ENCODE measurements around the gene MEI1. TPM values are rescaled to one million over a fixed set of nuclear protein-coding genes. Genes with fewer than 3 reads are reported as not detected.

The MEI1 gene
- total and polyA plus RNA-seq, 2 of the 4 experiments (the other 2 are of a cell fraction): 0.90 to 2.6 TPM

GRCh38 chr22:41683616-41684015, 15.7 kb upstream of the MEI1 start:
- no peak overlapping the region for H2BK15ac ChIP-seq (ENCODE audit: low read depth, low read length)
- H2BK120ac ChIP-seq (ENCODE audit: low read depth, low read length): no peak overlapping the region
- H3K27ac ChIP-seq (ENCODE audit: insufficient read depth, low read length): no peak overlapping the region
- no CpG with 5 or more reads among the region's 3 CpGs for WGBS, 2 experiments (ENCODE audit: extremely low coverage in 2 of 2, insufficient read length in 1 of 2)
- peaks cover 34% of the 10 kb centered on the region for H4K20me1 ChIP-seq (ENCODE audit: insufficient read depth, low read length)
- H3K4me3 ChIP-seq (ENCODE audit: insufficient read depth, low read depth, low read length): no peak overlapping the region
- peaks cover 4% of the 10 kb centered on the region; the same call in 1 of the 2 replicates for H3K4me1 ChIP-seq (ENCODE audit: control insufficient read depth, insufficient read depth, low read length)
- no TSS peak for BruUV-seq (replicated peaks)
- H3K27me3 ChIP-seq (ENCODE audit: control insufficient read depth, insufficient read depth, low read length): no peaks in the 10 kb centered on the region
- no peak overlapping the region for H4K5ac ChIP-seq (ENCODE audit: low read depth, low read length)
- in situ Hi-C loops (cut with MboI; ENCODE audit: low sequenced_read_pairs) (no loop called here), intact Hi-C loops (cut with micrococcal nuclease) (no loop called here), dilution Hi-C loops (cut with HindIII; ENCODE audit: low sequenced_read_pairs, unreplicated experiment) (no loop called here)
- H2BK20ac ChIP-seq (ENCODE audit: low read depth, low read length): no peak overlapping the region
- H2AFZ ChIP-seq (replicated peaks; ENCODE audit: low read length, poor library complexity): no peak overlapping the region
- H4K91ac ChIP-seq (ENCODE audit: insufficient read depth, low read depth, low read length): no peak overlapping the region
- no peak overlapping the region for H4K8ac ChIP-seq (ENCODE audit: low read depth in 2 of 2, low read length in 2 of 2)
- ATAC-seq (ENCODE audit: low read depth) (no peak), DNase-seq (no peak)
- H2BK5ac ChIP-seq (ENCODE audit: low read depth, low read length, poor library complexity, severe bottlenecking): no peak overlapping the region
- H3K9ac ChIP-seq (ENCODE audit: low read depth, low read length): no peak overlapping the region
- H3K9me3 ChIP-seq (ENCODE audit: control insufficient read depth, insufficient read depth, low read length): no peaks in the 10 kb centered on the region
- POLR2A ChIA-PET (ENCODE audit: unreplicated experiment): no interaction called here
- peaks cover 11 to 58% of the 10 kb centered on the region in 2 experiments for H3K79me1 ChIP-seq (ENCODE audit: low read depth in 1 of 2, low read length in 2 of 2)
- no peak overlapping the region for H3K56ac ChIP-seq (ENCODE audit: extremely low read depth, insufficient read depth, low read length)
- CTCF ChIA-PET: interaction anchor here (1.6 kb wide), 1 partner anchor 14 kb away, joined by 5 read pairs; no protein-coding TSS in a partner anchor
- no peak overlapping the region for H2AK9ac ChIP-seq (replicated peaks; ENCODE audit: low read depth, low read length, poor library complexity)
- H3K23ac ChIP-seq (ENCODE audit: low read depth, low read length): no peak overlapping the region
- H3K18ac ChIP-seq (ENCODE audit: low read depth, low read length): no peak overlapping the region
- H3K9me1 ChIP-seq (ENCODE audit: insufficient read depth, low read length): peaks cover 3% of the 10 kb centered on the region
- no peak overlapping the region for H3K14ac ChIP-seq (replicated peaks; ENCODE audit: low read depth, low read length)
- no peak overlapping the region for H3K4me2 ChIP-seq (ENCODE audit: low read depth, low read length)
- peaks cover 7% of the 10 kb centered on the region for H3K36me3 ChIP-seq (ENCODE audit: control insufficient read depth, insufficient read depth, low read length)
- no peak overlapping the region for H2AK5ac ChIP-seq (ENCODE audit: low read depth, low read length)
- TF ChIP-seq POLR2A (IDR thresholded peaks at IDR 0.05; ENCODE audit: low read depth, low read length) (no peak), USF2 (IDR thresholded peaks at IDR 0.05; ENCODE audit: low read depth, low read length) (no peak), MAFK (IDR thresholded peaks at IDR 0.05; ENCODE audit: low read depth, low read length) (no peak), CEBPB (IDR thresholded peaks at IDR 0.05; ENCODE audit: low read depth, low read length) (no peak), RCOR1 (IDR thresholded peaks at IDR 0.05; ENCODE audit: insufficient replicate concordance, low read length) (no peak), MAZ (IDR thresholded peaks at IDR 0.05; ENCODE audit: borderline replicate concordance, low read depth, low read length) (no peak), CHD1 (IDR thresholded peaks at IDR 0.05; ENCODE audit: low read depth, low read length) (no peak), FOS (IDR thresholded peaks at IDR 0.05; ENCODE audit: low read depth, low read length) (no peak), ELK1 (IDR thresholded peaks at IDR 0.05; ENCODE audit: borderline replicate concordance, low read depth, low read length) (no peak), MXI1 (IDR thresholded peaks at IDR 0.05; ENCODE audit: borderline replicate concordance, low read depth, low read length) (no peak), NFE2L2 (IDR thresholded peaks at IDR 0.05; ENCODE audit: low read depth, low read length) (no peak), BHLHE40 (IDR thresholded peaks at IDR 0.05; ENCODE audit: low read depth, low read length) (no peak), RAD21 (IDR thresholded peaks at IDR 0.05; ENCODE audit: low read length) (no peak), CTCF (conservative IDR thresholded peaks at IDR 0.05; ENCODE audit: low read depth, low read length) (no peak), SMC3 (IDR thresholded peaks at IDR 0.05; ENCODE audit: low read depth, low read length) (no peak), RFX5 (IDR thresholded peaks at IDR 0.05; ENCODE audit: low read depth, low read length) (no peak)
- no peak overlapping the region for H3K4ac ChIP-seq (ENCODE audit: low read depth, low read length)
